ENCODE measurements around the gene COL4A2.

The COL4A2 gene

DNA sequence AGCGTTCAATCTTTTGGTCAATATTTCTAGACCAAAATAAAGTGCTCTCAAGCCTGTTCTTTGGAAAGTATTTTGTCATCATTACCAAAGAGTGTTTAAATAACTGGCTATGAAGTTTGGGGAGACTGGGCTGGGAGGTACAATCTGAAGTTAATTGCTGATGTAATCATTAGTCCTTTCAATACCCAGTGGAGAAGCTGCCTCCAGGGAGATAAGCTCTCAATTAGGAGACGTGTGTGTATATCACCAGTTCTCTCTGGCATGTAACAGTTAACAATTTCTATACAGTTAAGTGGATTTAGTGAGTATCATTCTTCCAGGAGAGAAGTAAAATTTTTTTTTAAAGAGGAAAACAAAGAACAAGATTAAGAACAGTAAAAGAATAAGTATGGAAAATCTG, 1.5 kb upstream of the COL4A2 start:
- Histone ChIP-seq H3K27ac (ENCODE audit: insufficient read depth, low read length, poor library complexity, severe bottlenecking) (no peak overlapping the region), H3K4me1 (ENCODE audit: control insufficient read depth, insufficient read depth, low read length, poor library complexity, severe bottlenecking) (no peaks in the 10 kb centered on the region), H3K27me3 (replicated peaks; ENCODE audit: control insufficient read depth, insufficient read depth, low read length, poor library complexity, severe bottlenecking) (no peaks in the 10 kb centered on the region), H3K4me3 (ENCODE audit: insufficient read depth, low read depth, low read length, poor library complexity, severe bottlenecking) (no peak overlapping the region), H3K9me3 (ENCODE audit: control insufficient read depth, low read length) (no peaks in the 10 kb centered on the region), H3K36me3 (ENCODE audit: control insufficient read depth, insufficient read depth, low read length) (no peaks in the 10 kb centered on the region)
- no peak for DNase-seq

GRCh38 chr13:110305949-110306339, 1.1 kb upstream of the COL4A2 start:
- Histone ChIP-seq H3K4me3 (ENCODE audit: insufficient read depth, low read depth, low read length, poor library complexity, severe bottlenecking) (no peak overlapping the region), H3K36me3 (ENCODE audit: control insufficient read depth, insufficient read depth, low read length) (no peaks in the 10 kb centered on the region), H3K9me3 (ENCODE audit: control insufficient read depth, low read length) (no peaks in the 10 kb centered on the region), H3K27ac (ENCODE audit: insufficient read depth, low read length, poor library complexity, severe bottlenecking) (no peak overlapping the region), H3K27me3 (replicated peaks; ENCODE audit: control insufficient read depth, insufficient read depth, low read length, poor library complexity, severe bottlenecking) (no peaks in the 10 kb centered on the region), H3K4me1 (ENCODE audit: control insufficient read depth, insufficient read depth, low read length, poor library complexity, severe bottlenecking) (no peaks in the 10 kb centered on the region)
- no peak for DNase-seq

GRCh38 chr13:110306340-110306959, 634 bp upstream of the COL4A2 start:
- no peaks in the 10 kb centered on the region for H3K36me3 ChIP-seq (ENCODE audit: control insufficient read depth, insufficient read depth, low read length)
- no peaks in the 10 kb centered on the region for H3K9me3 ChIP-seq (ENCODE audit: control insufficient read depth, low read length)
- no peaks in the 10 kb centered on the region for H3K4me1 ChIP-seq (ENCODE audit: control insufficient read depth, insufficient read depth, low read length, poor library complexity, severe bottlenecking)
- DNase-seq = no peak
- no peaks in the 10 kb centered on the region for H3K27me3 ChIP-seq (replicated peaks; ENCODE audit: control insufficient read depth, insufficient read depth, low read length, poor library complexity, severe bottlenecking)
- no peak overlapping the region for H3K27ac ChIP-seq (ENCODE audit: insufficient read depth, low read length, poor library complexity, severe bottlenecking)
- H3K4me3 ChIP-seq (ENCODE audit: insufficient read depth, low read depth, low read length, poor library complexity, severe bottlenecking) = no peak overlapping the region

DNA sequence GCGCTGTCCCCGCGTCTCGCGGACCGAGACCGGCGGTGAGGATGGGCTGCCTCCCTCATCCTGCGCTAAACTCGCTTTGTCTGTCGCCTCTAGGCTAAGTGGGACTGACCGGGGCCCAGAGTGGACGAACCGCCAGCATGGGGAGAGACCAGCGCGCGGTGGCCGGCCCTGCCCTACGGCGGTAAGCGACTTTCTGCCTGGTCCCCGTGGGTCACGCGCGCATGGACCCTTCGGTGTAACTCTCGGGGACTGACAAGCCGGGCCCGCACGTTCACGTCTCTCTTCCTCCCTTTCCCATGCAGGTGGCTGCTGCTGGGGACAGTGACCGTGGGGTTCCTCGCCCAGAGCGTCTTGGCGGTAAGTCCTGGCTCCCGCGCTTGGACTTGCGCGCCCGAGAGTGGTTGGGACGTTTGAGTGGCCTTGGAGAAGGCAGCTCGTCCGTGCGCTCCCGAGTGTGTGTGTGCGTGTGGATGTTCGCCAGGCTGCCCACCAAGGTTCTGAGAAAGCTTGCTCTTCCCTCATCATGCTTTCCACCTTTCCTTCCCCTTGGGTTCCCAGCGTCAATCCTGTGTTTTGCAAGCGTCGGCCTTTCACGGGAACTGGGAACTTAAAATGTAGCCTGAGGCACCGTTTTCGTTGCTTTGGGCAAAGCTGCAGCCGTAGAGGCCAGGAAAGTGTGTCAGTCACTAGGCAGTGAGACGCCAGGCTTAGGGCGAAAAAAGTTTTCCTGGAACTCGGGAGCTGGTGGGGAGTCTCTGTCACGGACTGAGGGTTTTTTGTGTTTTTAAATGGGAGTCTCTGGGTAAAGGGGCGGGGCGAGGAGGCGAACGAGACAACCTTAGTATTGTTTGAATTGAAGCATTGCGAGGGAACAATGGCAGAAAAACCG, 927 bp downstream of the COL4A2 start:
- Histone ChIP-seq H3K4me3 (ENCODE audit: insufficient read depth, low read depth, low read length, poor library complexity, severe bottlenecking) (no peak overlapping the region), H3K27ac (ENCODE audit: insufficient read depth, low read length, poor library complexity, severe bottlenecking) (no peak overlapping the region), H3K9me3 (ENCODE audit: control insufficient read depth, low read length) (no peaks in the 10 kb centered on the region), H3K4me1 (ENCODE audit: control insufficient read depth, insufficient read depth, low read length, poor library complexity, severe bottlenecking) (no peaks in the 10 kb centered on the region), H3K27me3 (replicated peaks; ENCODE audit: control insufficient read depth, insufficient read depth, low read length, poor library complexity, severe bottlenecking) (no peaks in the 10 kb centered on the region), H3K36me3 (ENCODE audit: control insufficient read depth, insufficient read depth, low read length) (no peaks in the 10 kb centered on the region)
- DNase-seq = no peak

DNA sequence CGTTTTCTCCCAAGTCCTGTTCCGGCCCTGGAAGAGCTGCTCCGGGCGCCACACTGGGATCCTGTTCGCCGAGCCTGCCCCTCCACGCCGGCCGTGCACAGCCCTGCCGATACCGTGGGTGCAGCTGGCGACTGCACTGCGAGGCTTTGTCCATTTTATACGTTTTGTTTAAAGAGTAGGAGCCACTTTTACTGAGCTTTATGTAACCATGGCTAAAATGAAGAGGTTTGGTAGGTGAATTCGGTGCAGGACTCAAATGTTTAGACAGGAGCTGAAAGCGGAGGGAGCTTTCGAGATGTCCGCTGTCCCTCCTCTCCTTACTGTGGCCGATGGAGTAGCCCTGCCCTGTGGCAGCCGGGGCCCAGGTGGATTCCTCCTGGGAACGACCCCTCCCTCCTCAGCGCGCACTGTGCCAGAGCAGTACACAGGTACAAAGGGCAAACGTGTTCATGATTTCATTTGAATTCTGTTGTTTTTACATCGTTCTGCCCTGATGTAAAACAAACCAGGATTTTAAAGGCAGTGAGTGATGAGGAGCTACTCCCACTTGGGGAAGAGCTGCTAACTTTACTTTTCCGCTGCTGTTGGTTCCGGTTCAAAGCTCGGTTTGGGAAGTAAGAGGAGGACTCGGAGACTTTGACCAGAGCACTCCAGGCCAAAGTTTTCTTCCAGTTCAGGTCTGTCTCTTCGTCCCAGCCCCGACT, 1.7 kb downstream of the COL4A2 start:
- Histone ChIP-seq H3K27me3 (replicated peaks; ENCODE audit: control insufficient read depth, insufficient read depth, low read length, poor library complexity, severe bottlenecking) (no peaks in the 10 kb centered on the region), H3K27ac (ENCODE audit: insufficient read depth, low read length, poor library complexity, severe bottlenecking) (no peak overlapping the region), H3K4me3 (ENCODE audit: insufficient read depth, low read depth, low read length, poor library complexity, severe bottlenecking) (no peak overlapping the region), H3K4me1 (ENCODE audit: control insufficient read depth, insufficient read depth, low read length, poor library complexity, severe bottlenecking) (no peaks in the 10 kb centered on the region), H3K36me3 (ENCODE audit: control insufficient read depth, insufficient read depth, low read length) (no peaks in the 10 kb centered on the region), H3K9me3 (ENCODE audit: control insufficient read depth, low read length) (no peaks in the 10 kb centered on the region)
- DNase-seq = no peak

DNA sequence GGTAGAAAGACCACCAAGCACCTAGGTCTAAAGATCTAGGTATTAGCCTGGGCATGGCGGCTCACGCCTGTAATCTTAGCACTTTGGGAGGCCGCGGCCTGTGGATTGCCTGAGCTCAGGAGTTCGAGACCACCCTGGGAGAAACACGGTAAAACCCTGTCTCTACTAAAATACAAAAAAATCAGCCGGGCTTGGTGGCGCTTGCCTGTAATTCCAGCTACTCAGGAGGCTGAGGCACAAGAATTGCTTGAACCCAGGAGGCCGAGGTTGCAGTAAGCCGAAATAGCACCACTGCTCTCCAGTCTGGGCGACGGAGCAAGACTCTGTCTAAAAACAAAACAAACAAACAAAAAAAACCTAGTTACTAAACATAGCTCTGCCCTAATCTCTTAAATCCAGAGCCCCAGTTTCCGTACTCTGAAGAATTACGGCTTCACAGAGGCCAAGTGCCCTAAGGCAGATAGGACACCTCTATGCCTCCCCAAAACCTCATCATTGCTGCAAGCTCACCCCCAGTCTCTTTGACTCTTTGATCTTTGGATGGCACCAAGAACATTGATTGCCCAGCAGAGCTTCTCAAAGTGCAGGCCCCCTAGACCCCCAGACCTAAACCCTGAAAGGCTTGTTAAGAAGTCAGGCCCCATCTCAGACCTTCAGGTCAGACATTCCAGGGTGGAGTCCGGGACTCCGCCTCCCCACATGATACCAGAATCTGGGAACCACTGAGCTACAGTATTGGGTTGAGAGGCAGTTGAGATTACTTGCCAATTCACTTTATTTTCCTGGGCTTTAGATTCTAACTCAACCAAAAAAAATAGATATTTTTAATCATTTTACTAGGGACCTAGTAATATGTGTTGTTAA, 2.8 kb downstream of the COL4A2 start:
- Histone ChIP-seq H3K27me3 (replicated peaks; ENCODE audit: control insufficient read depth, insufficient read depth, low read length, poor library complexity, severe bottlenecking) (no peaks in the 10 kb centered on the region), H3K36me3 (ENCODE audit: control insufficient read depth, insufficient read depth, low read length) (no peaks in the 10 kb centered on the region), H3K4me3 (ENCODE audit: insufficient read depth, low read depth, low read length, poor library complexity, severe bottlenecking) (no peak overlapping the region), H3K4me1 (ENCODE audit: control insufficient read depth, insufficient read depth, low read length, poor library complexity, severe bottlenecking) (no peaks in the 10 kb centered on the region), H3K27ac (ENCODE audit: insufficient read depth, low read length, poor library complexity, severe bottlenecking) (no peak overlapping the region), H3K9me3 (ENCODE audit: control insufficient read depth, low read length) (no peaks in the 10 kb centered on the region)
- no peak for DNase-seq

- no peak overlapping the region for H3K4me3 ChIP-seq (ENCODE audit: insufficient read depth, low read depth, low read length, poor library complexity, severe bottlenecking)
- DNase-seq = no peak
- no peaks in the 10 kb centered on the region for H3K4me1 ChIP-seq (ENCODE audit: control insufficient read depth, insufficient read depth, low read length, poor library complexity, severe bottlenecking)
- no peaks in the 10 kb centered on the region for H3K9me3 ChIP-seq (ENCODE audit: control insufficient read depth, low read length)
- no peaks in the 10 kb centered on the region for H3K36me3 ChIP-seq (ENCODE audit: control insufficient read depth, insufficient read depth, low read length)
- H3K27me3 ChIP-seq (replicated peaks; ENCODE audit: control insufficient read depth, insufficient read depth, low read length, poor library complexity, severe bottlenecking) = no peaks in the 10 kb centered on the region
- no peak overlapping the region for H3K27ac ChIP-seq (ENCODE audit: insufficient read depth, low read length, poor library complexity, severe bottlenecking)
These were observed 3.7 kb downstream of the COL4A2 start for GRCh38 chr13:110310541-110311442.

DNA sequence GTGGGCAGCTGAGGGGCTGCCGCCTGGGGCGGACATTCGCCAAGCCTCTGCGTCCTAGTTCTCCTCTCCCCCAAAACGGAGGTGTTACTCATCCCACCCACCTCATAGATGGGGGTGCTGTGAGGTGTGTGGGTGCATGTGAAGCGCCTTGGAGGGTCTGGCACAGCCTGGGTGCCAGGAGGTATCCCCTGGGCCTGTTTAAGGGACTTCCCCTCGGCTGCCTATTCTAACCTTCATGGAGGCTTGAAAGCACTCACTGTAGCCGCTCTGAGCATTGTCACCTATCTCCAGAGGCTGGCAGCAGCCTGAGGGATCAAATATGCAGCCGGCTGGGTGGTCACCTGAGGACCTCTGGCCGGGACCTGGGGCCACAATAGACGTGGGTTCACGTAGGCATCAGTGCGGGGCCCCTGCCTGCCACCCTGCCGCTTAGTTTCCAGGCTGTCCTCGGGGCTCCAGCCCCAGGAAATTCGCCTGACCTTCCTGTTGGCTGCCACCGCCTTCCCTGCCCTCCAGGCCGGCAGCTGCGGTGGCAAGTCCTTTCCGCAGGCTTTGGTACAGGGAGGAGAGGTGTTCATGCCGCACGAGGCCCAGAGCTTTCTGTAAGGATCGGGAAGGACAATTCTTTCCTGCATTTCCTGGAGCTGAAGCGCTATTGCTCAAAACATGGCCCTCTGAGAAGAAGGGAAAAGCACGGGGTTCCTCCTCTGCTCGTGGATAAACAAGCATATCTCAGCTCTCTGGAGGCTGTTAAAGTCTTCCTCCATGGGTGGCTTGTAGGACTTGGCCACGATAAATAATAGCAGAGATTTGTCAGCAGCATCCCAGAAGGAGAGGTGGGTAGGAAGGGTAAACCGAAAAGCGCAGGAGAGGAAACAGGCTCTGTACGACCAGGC, 4.6 kb downstream of the COL4A2 start:
- H3K36me3 ChIP-seq (ENCODE audit: control insufficient read depth, insufficient read depth, low read length) = no peaks in the 10 kb centered on the region
- no peak overlapping the region for H3K27ac ChIP-seq (ENCODE audit: insufficient read depth, low read length, poor library complexity, severe bottlenecking)
- no peaks in the 10 kb centered on the region for H3K27me3 ChIP-seq (replicated peaks; ENCODE audit: control insufficient read depth, insufficient read depth, low read length, poor library complexity, severe bottlenecking)
- H3K4me3 ChIP-seq (ENCODE audit: insufficient read depth, low read depth, low read length, poor library complexity, severe bottlenecking) = no peak overlapping the region
- no peaks in the 10 kb centered on the region for H3K4me1 ChIP-seq (ENCODE audit: control insufficient read depth, insufficient read depth, low read length, poor library complexity, severe bottlenecking)
- no peaks in the 10 kb centered on the region for H3K9me3 ChIP-seq (ENCODE audit: control insufficient read depth, low read length)
- DNase-seq = no peak

Measured in effector memory CD4-positive, alpha-beta T cell (primary cell).